Esophagus muscularis mucosa (tissue), 4 donors: Measurements from ENCODE around the gene LCN9. TPM values are rescaled to one million over a fixed set of nuclear protein-coding genes. Genes with fewer than 3 reads are reported as not detected.

Source experiments
- DNase-seq: peaks from one replicate; pipeline ENCODE4 v3.0.0-alpha.2; 2017; ENCODE audit errors: extremely low spot score
- H3K27ac ChIP-seq, 4 donors: fragments of 200-600 bp; sonication (generic); replicated peaks in 1 of 4; 1 replicate in 3 of 4; 2 replicates in 1 of 4; pipeline ENCODE4 v1.5.1; 2016 to 2019; ENCODE audit warnings: mild to moderate bottlenecking in 1 of 4
- H3K27me3 ChIP-seq, 4 donors: fragments of 200-600 bp; sonication (generic); one replicate each; pipeline versions ENCODE4 v1.5.1 to v1.6.0; 2016 to 2019
- H3K36me3 ChIP-seq, 4 donors: fragments of 200-600 bp; sonication (generic); one replicate each; pipeline ENCODE4 v1.5.1; 2016 to 2019
- H3K4me1 ChIP-seq, 4 donors: fragments of 200-600 bp; sonication (generic); one replicate each; pipeline ENCODE4 v1.5.1; 2016 to 2019
- H3K4me3 ChIP-seq, 4 donors: fragments of 200-600 bp; sonication (generic); 1 replicate in 2 of 4; 2 replicates in 2 of 4; pipeline ENCODE4 v1.5.1; 2016 to 2019; ENCODE audit warnings: mild to moderate bottlenecking in 4 of 4, moderate library complexity in 1 of 4
- H3K9me3 ChIP-seq, 4 donors: fragments of 200-600 bp; sonication (generic); 1 replicate in 3 of 4; 2 replicates in 1 of 4; pipeline ENCODE4 v1.5.1; 2016 to 2019
- CTCF ChIP-seq, 3 experiments: fragments of 200-600 bp in 2 of 3; fragments of 450-650 bp in 1 of 3; sonication (generic) in 2 of 3; IDR thresholded peaks; one replicate each; pipeline ENCODE4 v1.5.1; 2017 to 2019; ENCODE audit warnings: antibody characterized with exemption in 3 of 3, mild to moderate bottlenecking in 2 of 3, moderate library complexity in 1 of 3
- EP300 ChIP-seq: sonication (generic); formaldehyde crosslinking; IDR thresholded peaks from one replicate; pipeline ENCODE4 v1.6.1; 2017; ENCODE audit warnings: antibody characterized with exemption
- POLR2A ChIP-seq: fragments of 450-650 bp; IDR thresholded peaks from one replicate; pipeline ENCODE4 v1.6.1; 2017; ENCODE audit warnings: antibody characterized with exemption, moderate library complexity, mild to moderate bottlenecking, low read depth
- POLR2AphosphoS5 ChIP-seq, 2 donors: sonication (generic); formaldehyde crosslinking; IDR thresholded peaks; one replicate each; pipeline ENCODE4 v1.6.1; 2017; ENCODE audit warnings: antibody characterized with exemption in 2 of 2
- WGBS: methylation state at CpG from one replicate; pipeline ENCODE4 v1.1.5; 2018; 5-methylcytosine and 5-hydroxymethylcytosine counted together
- intact Hi-C: fragments of 100-400 bp; cut with DNase I; formaldehyde crosslinking; loops from one replicate; pipeline ENCODE4 v1.15.1; 2023
- total RNA-seq, 4 donors: library from RNA; depleted of rRNA; stranded (reverse); fragments of >200 nt; gene quantifications; one replicate each; pipeline versions ENCODE4 v1.1.0 to v1.2.1, GENCODE V29; 2016

The LCN9 gene
- total RNA-seq, 4 donors from 2014 or later: not detected

GRCh38 chr9:135693771-135694170 lies 30.7 kb downstream of the LCN9 start:
- intact Hi-C loops: no loop called here
- Histone ChIP-seq H3K27me3 (peaks cover 0 to 58% (median 0%) of the 10 kb centered on the region in 4 donors), H3K27ac (no peak overlapping the region), H3K36me3 (no peaks in the 10 kb centered on the region), H3K9me3 (no peaks in the 10 kb centered on the region), H3K4me3 (no peak overlapping the region), H3K4me1 (no peaks in the 10 kb centered on the region)
- WGBS: 89% methylated on average over 9 of the region's 11 CpGs
- DNase-seq: no peak
- TF ChIP-seq POLR2A: no peak
- TF ChIP-seq CTCF (IDR thresholded peaks at IDR 0.05): no peak
- TF ChIP-seq POLR2AphosphoS5 (IDR thresholded peaks at IDR 0.05): no peak
- TF ChIP-seq EP300: no peak

- TF ChIP-seq POLR2AphosphoS5 (IDR thresholded peaks at IDR 0.05) (no peak), POLR2A (no peak), EP300 (no peak), CTCF (IDR thresholded peaks at IDR 0.05) (no peak)
- no peak overlapping the region for H3K27ac ChIP-seq
- no peak overlapping the region for H3K4me3 ChIP-seq
- H3K27me3 ChIP-seq: peaks cover 0 to 56% (median 0%) of the 10 kb centered on the region in 4 donors
- WGBS: 61% methylated on average over 17 of the region's 18 CpGs
- no peaks in the 10 kb centered on the region for H3K36me3 ChIP-seq
- no peak for DNase-seq
- intact Hi-C loops: no loop called here
- H3K4me1 ChIP-seq: no peaks in the 10 kb centered on the region
- H3K9me3 ChIP-seq: no peaks in the 10 kb centered on the region
Observed at GRCh38 chr9:135694414-135694813, 31.3 kb downstream of the LCN9 start.

GRCh38 chr9:135695036-135695435 lies 31.9 kb downstream of the LCN9 start:
- Histone ChIP-seq H3K4me3 (no peak overlapping the region), H3K27ac (no peak overlapping the region), H3K4me1 (no peaks in the 10 kb centered on the region), H3K36me3 (no peaks in the 10 kb centered on the region), H3K9me3 (no peaks in the 10 kb centered on the region), H3K27me3 (peaks cover 0 to 56% (median 0%) of the 10 kb centered on the region in 4 donors)
- 76% methylated on average over 3 of the region's 16 CpGs for WGBS
- no peak for TF ChIP-seq CTCF (IDR thresholded peaks at IDR 0.05)
- no peak for TF ChIP-seq POLR2AphosphoS5 (IDR thresholded peaks at IDR 0.05)
- no peak for TF ChIP-seq POLR2A
- no peak for TF ChIP-seq EP300
- intact Hi-C loops: no loop called here
- no peak for DNase-seq

- no peaks in the 10 kb centered on the region for H3K36me3 ChIP-seq
- H3K27me3 ChIP-seq: peaks cover 0 to 56% (median 0%) of the 10 kb centered on the region in 4 donors
- H3K27ac ChIP-seq: no peak overlapping the region
- 70% methylated on average over 2 of the region's 12 CpGs for WGBS
- no peak for DNase-seq
- no peaks in the 10 kb centered on the region for H3K4me1 ChIP-seq
- intact Hi-C loops: no loop called here
- H3K9me3 ChIP-seq: no peaks in the 10 kb centered on the region
- TF ChIP-seq EP300: no peak
- no peak for TF ChIP-seq POLR2AphosphoS5 (IDR thresholded peaks at IDR 0.05)
- TF ChIP-seq CTCF (IDR thresholded peaks at IDR 0.05): no peak
- no peak for TF ChIP-seq POLR2A
- no peak overlapping the region for H3K4me3 ChIP-seq
Observed at GRCh38 chr9:135695642-135696041, 32.5 kb downstream of the LCN9 start.

- Histone ChIP-seq H3K27me3 (peaks cover under 1 to 64% (median 3%) of the 10 kb centered on the region in 4 donors), H3K27ac (no peak overlapping the region), H3K4me1 (peaks cover 0 to 3% (median 1%) of the 10 kb centered on the region in 4 donors), H3K36me3 (no peaks in the 10 kb centered on the region), H3K4me3 (no peak overlapping the region), H3K9me3 (no peaks in the 10 kb centered on the region)
- intact Hi-C loops: no loop called here
- no peak for DNase-seq
- WGBS: 42% methylated on average over 2 of the region's 16 CpGs
- no peak for TF ChIP-seq CTCF (IDR thresholded peaks at IDR 0.05)
- TF ChIP-seq POLR2AphosphoS5 (IDR thresholded peaks at IDR 0.05): no peak
- no peak for TF ChIP-seq EP300
- no peak for TF ChIP-seq POLR2A
Observed at GRCh38 chr9:135696446-135696845, 33.3 kb downstream of the LCN9 start.
